GM06990 (cell line): ENCODE measurements around the gene FRMD4A.

Experiments
- DNase-seq: peaks from one replicate; pipeline ENCODE4 v3.0.0-alpha.2; 2011; ENCODE audit not compliant: insufficient read length; ENCODE audit errors: extremely low read depth
- H3K27me3 ChIP-seq: replicated peaks from 2 replicates; pipeline ENCODE4 v1.6.0; 2011; ENCODE audit warnings: low read length; ENCODE audit not compliant: control insufficient read depth, insufficient read depth
- H3K36me3 ChIP-seq: 2 replicates; pipeline ENCODE4 v1.5.1; 2011; ENCODE audit warnings: low read length; ENCODE audit not compliant: control insufficient read depth, insufficient read depth
- H3K4me3 ChIP-seq: replicated peaks from 2 replicates; pipeline ENCODE4 v1.5.1; 2011; ENCODE audit warnings: low read depth, mild to moderate bottlenecking, control low read depth, low read length
- CTCF ChIP-seq: IDR thresholded peaks from 2 replicates; pipeline ENCODE4 v1.5.1; 2011; ENCODE audit warnings: low read length, control low read depth, mild to moderate bottlenecking, inconsistent platforms; ENCODE audit not compliant: insufficient read depth, poor library complexity, severe bottlenecking

Gene FRMD4A

GRCh38 chr10:13704964-13705363 lies 625.8 kb downstream of the FRMD4A start:
- Histone ChIP-seq H3K36me3 (peaks cover 19% of the 10 kb centered on the region), H3K27me3 (no peaks in the 10 kb centered on the region), H3K4me3 (peak overlapping the region; percentile 65)
- no peak for DNase-seq
- no peak for TF ChIP-seq CTCF

DNA sequence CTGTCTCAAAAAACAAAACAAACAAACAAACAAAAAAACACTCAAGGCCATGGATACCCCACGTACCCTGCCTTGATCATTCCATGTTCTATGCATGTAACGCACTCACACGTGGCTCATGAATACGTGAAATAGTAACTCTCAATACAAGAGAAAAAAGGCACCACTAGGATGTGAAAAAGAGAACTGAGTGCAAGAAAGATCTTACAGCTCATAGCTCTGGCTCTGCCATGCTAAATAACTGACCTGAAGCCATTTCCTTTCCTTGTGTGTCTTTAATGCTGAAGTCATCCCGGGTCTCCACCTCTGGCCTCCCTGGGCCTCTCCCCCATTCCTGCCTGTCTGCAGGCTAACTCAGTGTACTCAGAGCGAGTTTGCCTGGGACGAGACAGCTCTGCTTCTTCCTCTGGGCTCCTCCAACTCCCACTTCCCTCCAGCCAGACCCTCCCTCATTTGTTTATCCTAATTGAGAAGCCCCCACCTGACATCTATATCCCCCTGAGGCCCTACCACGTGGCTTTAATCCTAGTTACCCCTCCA lies 626.7 kb downstream of the FRMD4A start:
- TF ChIP-seq CTCF, result no peak
- no peak for DNase-seq
- peak overlapping the region; percentile 65 for H3K4me3 ChIP-seq
- H3K27me3 ChIP-seq, result no peaks in the 10 kb centered on the region
- peaks cover 24% of the 10 kb centered on the region for H3K36me3 ChIP-seq

GRCh38 chr10:13703101-13703818 lies 627.5 kb downstream of the FRMD4A start:
- Histone ChIP-seq H3K27me3 (no peaks in the 10 kb centered on the region), H3K36me3 (peaks cover 27% of the 10 kb centered on the region), H3K4me3 (no peak overlapping the region)
- TF ChIP-seq CTCF, result no peak
- no peak for DNase-seq

DNA sequence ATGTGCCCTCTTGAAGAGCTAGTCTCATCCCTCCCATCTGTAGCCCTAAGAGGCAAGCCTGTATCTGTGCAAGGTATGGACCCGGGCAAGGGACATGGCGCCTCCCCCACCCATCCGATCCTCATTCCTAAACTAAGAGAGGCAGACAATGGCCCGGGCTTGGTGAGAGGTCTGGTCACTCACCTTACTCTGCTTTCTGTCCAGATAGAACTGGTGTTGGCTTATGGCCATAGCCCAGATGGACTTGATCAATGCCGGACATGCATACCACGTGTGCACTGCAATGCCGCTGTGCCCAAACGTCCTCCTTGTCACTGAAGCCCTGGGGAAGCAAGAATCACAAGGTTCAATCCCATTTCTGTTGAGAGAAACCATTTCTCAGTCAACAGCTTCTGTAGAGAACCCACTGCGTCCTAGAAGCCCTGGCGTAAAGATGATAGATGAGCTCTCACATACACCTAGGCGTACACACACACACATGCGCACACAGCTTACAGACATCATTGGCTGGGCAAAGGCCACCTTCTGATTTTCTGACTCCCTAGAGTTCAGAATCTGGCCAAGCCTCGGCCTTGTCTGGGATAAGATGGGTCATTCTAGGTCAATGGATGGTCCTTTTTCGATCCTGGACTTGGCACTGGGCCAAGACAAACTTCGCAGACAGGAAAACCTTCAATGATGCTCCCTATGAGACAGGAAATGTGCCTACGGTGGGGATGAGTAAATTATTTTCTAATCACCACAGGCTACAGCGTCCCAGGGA lies 629.4 kb downstream of the FRMD4A start:
- H3K27me3 ChIP-seq, result no peaks in the 10 kb centered on the region
- H3K36me3 ChIP-seq, result peaks cover 28% of the 10 kb centered on the region
- H3K4me3 ChIP-seq, result no peak overlapping the region
- no peak for TF ChIP-seq CTCF
- DNase-seq, result no peak

DNA sequence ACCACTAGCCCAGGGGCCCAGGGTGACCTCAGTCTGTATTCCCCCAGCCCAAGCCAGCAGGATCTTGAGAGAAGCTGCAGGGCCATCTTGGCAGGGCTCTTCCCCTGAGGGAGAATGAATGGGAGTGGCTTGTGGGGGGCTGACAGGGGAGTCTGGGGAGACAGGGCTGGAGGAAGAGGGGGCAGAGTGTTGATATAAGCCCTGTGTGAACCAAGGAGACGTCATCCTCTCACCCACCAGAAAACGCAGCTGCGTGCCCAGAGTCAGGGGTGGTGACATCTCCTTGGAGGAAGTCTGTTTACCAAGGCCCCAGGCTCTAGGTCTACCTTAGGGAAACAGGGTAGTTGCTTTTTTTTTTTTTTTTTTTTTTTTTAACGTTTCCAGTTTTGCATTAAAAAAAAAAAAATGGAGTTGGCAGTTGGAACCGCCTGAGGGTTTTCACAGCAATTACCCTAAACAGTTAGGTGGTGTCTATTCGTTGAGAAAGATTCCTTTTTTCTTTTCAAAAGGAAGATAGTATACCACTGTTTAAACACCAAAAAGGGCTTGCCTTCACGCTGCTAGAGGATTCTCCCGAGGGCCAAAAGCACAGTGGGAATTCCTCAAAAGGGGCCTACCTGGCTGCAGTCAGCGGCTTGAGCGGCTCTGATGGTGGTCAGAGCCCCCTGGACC lies 630.1 kb downstream of the FRMD4A start:
- no peak for TF ChIP-seq CTCF
- Histone ChIP-seq H3K27me3 (no peaks in the 10 kb centered on the region), H3K36me3 (peaks cover 32% of the 10 kb centered on the region), H3K4me3 (no peak overlapping the region)
- DNase-seq, result no peak
